Measurements from ENCODE around the gene S100A16.

DNA sequence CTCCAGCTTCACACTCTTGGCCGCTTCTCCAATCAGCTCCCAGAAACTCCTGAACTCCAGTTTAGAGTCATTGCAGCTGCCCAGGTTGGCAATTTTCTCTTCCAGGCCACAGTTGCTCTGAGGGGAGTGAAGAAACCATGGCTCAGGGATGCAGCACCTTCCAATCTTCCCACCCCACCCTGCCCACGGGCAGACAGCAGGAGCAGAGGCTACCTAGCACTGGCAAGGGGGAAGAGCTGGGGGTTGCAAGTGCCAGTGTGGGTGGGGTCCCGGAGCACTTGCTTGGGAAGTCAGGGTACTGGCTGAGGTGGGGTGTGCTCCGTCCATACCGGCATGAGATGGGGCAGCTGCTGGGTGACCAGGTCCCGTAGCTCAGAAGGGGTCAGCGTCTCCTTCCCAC, 2.0 kb upstream of the S100A16 start:
- TF ChIP-seq, protein P1, sequence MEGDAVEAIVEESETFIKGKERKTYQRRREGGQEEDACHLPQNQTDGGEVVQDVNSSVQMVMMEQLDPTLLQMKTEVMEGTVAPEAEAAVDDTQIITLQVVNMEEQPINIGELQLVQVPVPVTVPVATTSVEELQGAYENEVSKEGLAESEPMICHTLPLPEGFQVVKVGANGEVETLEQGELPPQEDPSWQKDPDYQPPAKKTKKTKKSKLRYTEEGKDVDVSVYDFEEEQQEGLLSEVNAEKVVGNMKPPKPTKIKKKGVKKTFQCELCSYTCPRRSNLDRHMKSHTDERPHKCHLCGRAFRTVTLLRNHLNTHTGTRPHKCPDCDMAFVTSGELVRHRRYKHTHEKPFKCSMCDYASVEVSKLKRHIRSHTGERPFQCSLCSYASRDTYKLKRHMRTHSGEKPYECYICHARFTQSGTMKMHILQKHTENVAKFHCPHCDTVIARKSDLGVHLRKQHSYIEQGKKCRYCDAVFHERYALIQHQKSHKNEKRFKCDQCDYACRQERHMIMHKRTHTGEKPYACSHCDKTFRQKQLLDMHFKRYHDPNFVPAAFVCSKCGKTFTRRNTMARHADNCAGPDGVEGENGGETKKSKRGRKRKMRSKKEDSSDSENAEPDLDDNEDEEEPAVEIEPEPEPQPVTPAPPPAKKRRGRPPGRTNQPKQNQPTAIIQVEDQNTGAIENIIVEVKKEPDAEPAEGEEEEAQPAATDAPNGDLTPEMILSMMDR (conservative IDR thresholded peaks at IDR 0.05 in 1 of 2, IDR thresholded peaks at IDR 0.05 in 1 of 2; ENCODE audit: extremely low read depth in 1 of 2, insufficient read depth in 1 of 2, low read depth in 1 of 2, low read length in 2 of 2) = no peak
- TF ChIP-seq EZH2 (IDR thresholded peaks at IDR 0.05; ENCODE audit: borderline replicate concordance, low read length) = no peak
